SK-N-DZ (cell line): Measurements from ENCODE around the gene EXOC3.

Source experiments
- DNase-seq: peaks from one replicate; pipeline ENCODE4 v3.0.0-alpha.2; 2015; ENCODE audit warnings: low spot score

The EXOC3 gene

GRCh38 chr5:439181-439580 lies 3.8 kb upstream of the EXOC3 start:
- no peak for DNase-seq

DNA sequence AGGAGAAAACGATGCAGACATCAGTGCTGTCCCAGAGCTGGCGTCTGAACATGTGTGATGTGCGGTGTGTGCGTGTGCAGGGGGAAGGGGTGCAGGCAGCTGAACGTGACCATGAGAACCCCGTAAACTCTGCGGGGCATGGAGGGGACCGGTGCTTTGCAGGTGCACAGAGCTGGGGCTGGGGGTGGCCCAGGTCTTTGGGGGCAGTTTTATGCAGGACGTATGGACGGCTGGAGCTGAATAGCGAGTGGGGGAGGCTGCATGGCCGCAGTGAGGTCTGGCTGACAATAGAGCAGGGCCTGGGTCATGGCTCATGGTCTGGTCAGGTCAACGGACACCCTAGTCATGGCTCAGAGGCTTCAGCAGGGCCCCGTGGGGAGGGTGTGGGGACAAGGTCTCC lies 3.3 kb upstream of the EXOC3 start:
- no peak for DNase-seq

DNA sequence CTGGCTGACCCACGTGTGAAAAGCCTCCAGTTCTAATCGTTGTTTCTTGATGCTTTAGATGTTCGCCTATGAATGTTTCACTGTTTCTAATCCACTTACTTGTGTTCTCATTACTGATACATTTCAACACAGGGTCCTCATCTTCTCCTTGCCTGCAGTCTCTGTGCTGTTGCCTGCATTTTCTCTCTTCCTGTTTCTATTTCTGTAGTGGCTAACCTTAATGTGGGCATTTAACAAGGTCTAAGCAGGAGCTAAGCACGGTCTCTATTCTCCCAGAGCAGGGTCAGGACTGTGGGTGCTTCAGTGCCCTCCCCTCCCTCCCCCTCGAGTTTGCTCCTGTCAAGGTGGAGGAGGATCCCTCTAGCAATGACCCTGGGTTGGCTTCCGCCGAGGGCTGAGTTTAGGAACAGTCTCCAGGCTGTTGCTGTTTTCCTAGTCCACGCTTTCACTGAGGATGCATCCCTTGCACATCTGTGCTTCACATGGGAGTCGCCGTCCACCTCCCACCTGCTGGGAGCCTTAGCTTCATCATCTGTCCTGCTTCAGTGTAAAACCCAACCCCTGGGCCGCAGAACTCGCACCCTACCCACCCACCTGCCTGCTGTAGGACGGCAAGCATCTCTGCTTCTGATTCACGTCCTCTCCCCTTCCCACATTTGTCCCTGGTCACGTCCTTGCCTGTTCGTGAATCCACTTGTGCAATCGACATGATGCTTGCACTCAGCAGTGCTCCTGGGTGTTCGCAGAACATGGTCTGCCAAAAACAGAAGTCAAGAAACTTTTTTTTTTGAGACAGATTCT lies 2.4 kb upstream of the EXOC3 start:
- DNase-seq = no peak

GRCh38 chr5:441996-442334 lies 1.0 kb upstream of the EXOC3 start:
- DNase-seq = no peak

GRCh38 chr5:443239-444151 lies 519 bp downstream of the EXOC3 start:
- no peak for DNase-seq

DNA sequence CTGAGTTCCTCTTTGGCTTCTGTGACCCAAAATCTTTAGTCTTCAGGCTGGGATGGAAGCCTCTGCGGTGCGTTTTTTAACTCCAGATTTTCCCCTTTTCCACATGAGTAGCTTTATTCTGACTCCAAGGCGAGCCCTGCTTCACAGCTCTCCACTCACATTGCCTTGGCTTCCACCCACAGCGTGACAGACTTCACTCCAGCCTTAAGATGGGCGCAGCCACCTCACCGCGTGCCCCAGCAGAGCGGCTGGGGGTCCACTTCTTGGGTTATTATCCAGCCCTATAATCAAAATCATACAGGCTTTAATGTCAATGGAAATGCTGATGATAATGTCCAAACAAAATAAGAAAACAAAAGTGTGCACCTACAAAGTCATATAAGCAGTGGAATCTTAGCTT lies 1.2 kb downstream of the EXOC3 start:
- DNase-seq = no peak

- DNase-seq = no peak
Observed at GRCh38 chr5:445591-445990, 2.6 kb downstream of the EXOC3 start.

- DNase-seq = no peak
Observed at GRCh38 chr5:446066-446882, 3.3 kb downstream of the EXOC3 start.

- no peak for DNase-seq
Observed at GRCh38 chr5:446883-447263, 3.9 kb downstream of the EXOC3 start.

- DNase-seq = no peak
Observed at GRCh38 chr5:447501-447900, 4.5 kb downstream of the EXOC3 start.

GRCh38 chr5:448061-448765 lies 5.2 kb downstream of the EXOC3 start:
- DNase-seq = no peak

- no peak for DNase-seq
Observed at GRCh38 chr5:448766-449090, 5.8 kb downstream of the EXOC3 start.

DNA sequence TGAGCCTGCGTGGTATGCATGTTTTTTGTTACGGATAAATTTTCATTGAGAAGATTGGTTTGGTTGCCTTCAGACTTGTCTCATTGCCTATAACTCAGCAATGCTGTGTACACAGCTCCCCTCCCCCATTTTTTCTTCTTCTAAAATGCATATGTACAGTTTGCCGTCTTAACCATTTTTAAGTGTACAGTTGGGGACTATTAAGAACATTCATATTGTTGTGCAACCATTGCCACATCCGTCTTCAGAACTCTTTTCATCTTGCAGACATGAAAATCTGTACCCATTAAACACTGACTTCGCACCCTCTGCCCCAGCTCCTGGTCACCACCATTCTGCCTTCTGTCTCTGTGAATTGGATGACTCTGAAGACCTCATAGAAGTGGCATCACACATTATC lies 6.2 kb downstream of the EXOC3 start:
- no peak for DNase-seq

DNA sequence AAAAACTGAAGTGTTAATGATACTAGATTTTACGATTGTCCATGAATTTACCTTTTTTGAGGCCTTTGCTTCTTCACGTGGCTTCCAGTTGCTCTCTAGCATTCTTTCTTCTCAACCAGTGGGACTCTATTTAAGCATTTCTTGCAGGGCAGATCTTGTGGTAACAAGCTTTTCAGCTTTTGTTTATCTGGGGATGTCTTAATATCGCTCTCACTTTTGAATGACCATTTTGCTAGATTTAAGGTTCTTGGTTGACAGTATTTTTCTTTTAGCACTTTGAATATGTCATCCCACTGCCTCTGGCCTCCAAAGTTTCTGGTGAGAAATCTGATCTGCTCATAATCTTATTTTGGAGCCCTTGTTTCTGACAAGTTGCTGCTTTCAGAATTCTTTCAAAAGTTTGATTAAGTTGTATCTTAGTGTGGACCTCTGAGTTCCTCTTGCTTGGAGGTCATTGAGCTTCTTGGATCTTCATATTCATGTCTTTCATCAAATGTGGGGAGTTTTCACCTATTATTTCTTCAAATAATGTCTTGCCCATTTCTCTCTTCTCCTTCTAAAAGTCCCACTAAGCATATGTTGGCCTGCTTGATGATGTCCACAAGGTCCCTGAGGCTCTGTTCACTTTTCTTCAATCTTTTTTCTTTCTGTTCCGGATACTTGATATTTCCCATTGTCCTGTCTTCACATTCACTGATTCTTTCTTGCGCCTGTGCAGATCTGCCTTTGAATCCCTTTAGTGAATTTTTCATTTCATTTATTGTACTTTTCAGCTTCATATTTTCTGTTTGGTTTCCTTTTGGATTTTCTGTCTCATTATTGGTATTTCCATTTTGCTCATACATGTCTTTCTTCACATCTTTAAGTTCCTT lies 8.8 kb downstream of the EXOC3 start:
- DNase-seq = no peak

DNA sequence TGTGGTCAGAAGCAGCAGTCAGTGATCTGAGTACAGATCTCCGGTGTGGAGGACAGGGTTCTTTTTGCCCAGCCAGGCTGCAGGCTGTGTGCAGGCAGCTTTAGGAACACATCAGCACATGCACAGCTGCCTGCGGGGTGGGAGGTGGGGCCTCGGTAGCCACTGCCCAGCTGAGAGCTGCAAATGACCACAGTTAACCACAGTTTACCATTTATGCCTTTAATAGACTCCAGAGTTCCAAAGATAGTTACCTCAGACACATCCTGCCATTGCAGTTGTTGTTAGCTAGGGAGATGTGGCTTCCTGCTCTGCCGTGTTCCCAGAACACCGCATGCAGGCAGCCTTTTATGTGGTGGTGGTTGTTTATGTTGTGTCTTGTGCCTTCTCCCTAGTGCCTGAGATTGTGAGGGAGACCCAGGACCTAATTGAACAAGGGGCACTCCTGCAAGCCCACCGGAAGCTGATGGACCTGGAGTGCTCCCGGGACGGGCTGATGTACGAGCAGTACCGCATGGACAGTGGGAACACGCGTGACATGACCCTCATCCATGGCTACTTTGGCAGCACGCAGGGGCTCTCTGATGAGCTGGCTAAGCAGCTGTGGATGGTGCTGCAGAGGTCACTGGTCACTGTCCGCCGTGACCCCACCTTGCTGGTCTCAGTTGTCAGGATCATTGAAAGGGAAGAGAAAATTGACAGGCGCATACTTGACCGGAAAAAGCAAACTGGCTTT lies 10.2 kb downstream of the EXOC3 start:
- no peak for DNase-seq

- DNase-seq = no peak
Observed at GRCh38 chr5:453725-454481, 10.9 kb downstream of the EXOC3 start.

DNA sequence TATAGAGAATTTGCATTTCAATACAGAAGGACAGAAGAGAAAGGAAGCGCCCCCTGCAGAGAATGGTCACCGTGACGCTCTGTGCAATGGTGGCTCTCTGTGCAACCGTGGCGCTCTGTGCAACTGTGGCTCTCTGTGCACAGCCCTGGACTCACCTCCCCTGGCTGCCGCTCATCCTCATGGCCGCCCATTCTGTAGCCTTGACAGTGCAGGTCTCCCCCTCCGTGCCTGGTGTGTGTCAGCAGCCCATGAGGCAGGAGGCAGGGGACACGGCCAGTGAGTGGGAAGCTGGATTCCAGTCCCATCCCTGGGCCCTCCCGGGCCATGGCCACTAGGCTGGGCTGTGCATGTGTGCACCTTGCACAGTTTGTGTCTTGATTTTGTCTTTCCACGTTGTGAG lies 12.0 kb downstream of the EXOC3 start:
- DNase-seq = no peak

GRCh38 chr5:455806-456205 lies 12.8 kb downstream of the EXOC3 start:
- DNase-seq = no peak
